GM12801 (cell line): ENCODE measurements around the gene TOPAZ1.

Experiments
- CTCF ChIP-seq: IDR thresholded peaks from one replicate; pipeline ENCODE4 v1.5.1; 2011; ENCODE audit warnings: control low read depth; ENCODE audit not compliant: insufficient read length; ENCODE audit errors: extremely low read depth

TOPAZ1 gene

GRCh38 chr3:44234648-44235268, 6.9 kb upstream of the TOPAZ1 start:
- no peak for TF ChIP-seq CTCF

GRCh38 chr3:44235604-44236484, 5.8 kb upstream of the TOPAZ1 start:
- no peak for TF ChIP-seq CTCF

GRCh38 chr3:44236485-44236908, 5.2 kb upstream of the TOPAZ1 start:
- no peak for TF ChIP-seq CTCF

- no peak for TF ChIP-seq CTCF
Measured at GRCh38 chr3:44237161-44237560, 4.5 kb upstream of the TOPAZ1 start.

GRCh38 chr3:44237665-44238064, 4.0 kb upstream of the TOPAZ1 start:
- TF ChIP-seq CTCF = no peak

GRCh38 chr3:44238889-44239288, 2.8 kb upstream of the TOPAZ1 start:
- TF ChIP-seq CTCF = no peak

GRCh38 chr3:44240061-44240460, 1.6 kb upstream of the TOPAZ1 start:
- TF ChIP-seq CTCF = no peak
